Fibroblast of peridontal ligament (primary cell): ENCODE measurements around the gene TBC1D8.
A peak's percentile ranks its signal among the peaks of the same experiment; 100 is the strongest.

Experiments
- DNase-seq: peaks from one replicate; pipeline ENCODE4 v3.0.0-alpha.2; 2010; ENCODE audit errors: extremely low read depth

TBC1D8 gene

DNA sequence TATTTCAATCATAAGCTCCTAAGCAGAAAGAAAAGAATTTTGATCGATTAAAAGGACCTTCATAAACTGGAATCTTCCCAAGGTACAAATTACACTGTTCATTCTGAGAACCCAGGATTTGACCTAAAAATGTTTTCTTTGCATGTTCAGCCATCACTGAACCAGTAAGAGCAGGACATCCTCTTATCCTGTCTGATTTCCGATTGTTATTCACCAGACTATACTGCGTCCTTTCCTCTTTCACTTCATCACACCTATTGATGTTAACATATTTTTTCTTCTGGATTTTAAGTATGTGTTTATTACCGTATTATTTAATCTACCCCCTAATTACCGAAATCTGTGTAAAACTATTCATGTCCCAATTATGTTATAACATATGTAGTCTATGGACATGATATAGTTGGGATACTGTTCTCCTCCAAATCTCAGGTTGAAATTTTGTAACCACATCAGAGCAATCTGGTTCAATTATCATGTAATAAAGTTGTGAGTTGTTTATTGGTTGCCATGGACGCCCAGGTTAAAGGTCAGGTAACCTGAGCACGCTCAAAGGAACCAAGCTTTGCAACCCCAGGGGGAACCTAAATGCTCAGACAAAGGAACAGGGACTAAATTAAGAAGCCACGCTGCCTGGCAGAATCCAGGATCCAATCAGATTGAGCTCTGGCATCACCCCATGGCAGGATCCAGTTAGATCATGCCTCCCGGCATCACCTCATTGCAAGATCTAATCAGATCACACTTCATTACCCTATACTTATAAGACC lies 11.6 kb upstream of the TBC1D8 start:
- no peak for DNase-seq

DNA sequence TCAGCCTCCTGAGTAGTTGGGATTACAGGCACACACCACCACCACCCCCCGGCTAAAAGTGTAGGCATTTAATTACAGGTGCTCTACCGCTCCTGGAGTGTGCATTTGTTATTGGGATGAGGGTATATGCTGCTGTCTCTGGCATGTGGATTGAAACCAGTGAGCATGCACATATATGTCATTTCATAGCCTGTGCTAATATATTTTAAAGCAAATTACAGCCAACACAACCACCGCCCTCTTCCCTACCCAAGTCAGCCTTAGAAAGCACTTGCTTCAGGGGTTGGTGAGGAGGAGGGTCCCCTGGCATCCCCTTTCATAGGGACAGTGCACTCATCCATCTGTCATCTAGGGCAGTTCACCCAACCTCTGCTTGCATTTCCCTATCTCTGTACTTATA lies 10.5 kb upstream of the TBC1D8 start:
- DNase-seq = no peak

DNA sequence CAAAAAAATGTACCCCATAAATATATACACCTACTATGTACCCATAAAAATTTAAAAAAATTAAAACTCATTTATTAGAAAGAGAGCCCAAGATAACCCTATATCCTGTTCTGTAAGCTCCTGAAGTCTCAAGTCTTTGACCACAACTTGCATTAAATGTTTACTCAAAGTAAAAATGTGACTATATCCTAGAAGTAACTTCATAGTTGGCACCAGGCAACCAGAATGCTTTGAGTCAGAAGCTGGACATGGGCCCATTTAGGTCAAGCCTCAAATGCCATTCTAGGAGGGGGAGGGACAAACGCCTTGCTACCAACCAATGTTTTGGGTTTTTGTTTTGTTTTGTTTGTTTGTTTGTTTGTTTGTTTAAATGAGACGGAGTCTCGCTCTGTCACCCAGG lies 9.3 kb upstream of the TBC1D8 start:
- DNase-seq = peak; percentile 83

DNA sequence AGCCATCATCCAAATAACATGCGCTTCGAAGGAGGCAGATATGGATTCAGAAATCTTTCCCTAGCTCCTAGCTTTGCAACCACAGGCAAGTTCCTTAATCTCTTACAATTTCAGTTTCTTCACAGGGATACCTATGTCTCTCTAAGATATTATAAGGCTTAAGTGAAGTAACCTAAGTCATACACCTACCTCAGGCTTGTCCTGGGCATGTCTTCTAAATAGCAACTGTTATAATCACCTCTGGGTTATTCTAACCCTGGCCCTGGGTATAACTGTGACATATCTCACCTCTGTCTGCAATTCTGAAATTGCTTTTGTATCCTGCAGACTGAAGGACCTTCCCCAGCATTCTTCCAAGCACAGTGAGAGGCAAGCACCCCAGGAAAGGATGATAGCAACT lies 8.3 kb upstream of the TBC1D8 start:
- no peak for DNase-seq

DNA sequence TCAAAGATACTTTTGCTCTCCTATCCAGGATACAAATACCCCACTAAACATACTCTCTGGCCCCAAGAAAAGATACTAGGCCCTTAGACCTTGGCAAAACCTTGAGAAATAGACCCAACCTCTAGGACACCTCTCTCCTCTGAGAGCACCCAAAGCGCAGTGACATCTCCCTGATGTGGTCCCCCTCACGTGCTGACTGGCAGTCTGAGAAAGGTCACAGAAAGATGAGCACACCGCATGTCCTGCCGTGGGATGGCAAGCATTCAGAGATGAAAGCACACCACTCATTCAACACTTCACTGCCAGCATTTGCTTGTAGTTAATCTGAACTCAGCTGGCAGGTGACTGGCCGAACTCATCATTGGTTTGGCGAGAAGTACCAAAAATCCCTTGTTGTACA lies 6.1 kb upstream of the TBC1D8 start:
- no peak for DNase-seq

DNA sequence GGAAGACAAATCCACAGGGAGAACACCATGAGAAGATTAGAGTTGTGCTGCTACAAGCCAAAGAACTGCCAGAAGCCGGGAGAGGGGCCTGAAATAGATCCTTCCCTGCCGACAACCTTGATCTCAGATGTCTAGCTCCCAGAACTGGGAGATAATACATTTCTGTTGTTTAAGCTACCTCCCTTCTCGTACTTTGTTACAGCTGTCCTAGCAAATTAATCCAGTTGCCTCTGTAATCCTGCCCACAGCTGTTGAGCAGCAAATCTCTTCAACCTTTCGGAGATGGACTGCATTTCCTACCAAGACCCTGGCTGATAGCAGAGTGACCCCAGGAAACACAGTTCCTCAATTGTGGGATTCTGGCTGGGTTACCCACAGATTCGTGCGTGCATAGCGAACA lies 2.6 kb upstream of the TBC1D8 start:
- no peak for DNase-seq

DNA sequence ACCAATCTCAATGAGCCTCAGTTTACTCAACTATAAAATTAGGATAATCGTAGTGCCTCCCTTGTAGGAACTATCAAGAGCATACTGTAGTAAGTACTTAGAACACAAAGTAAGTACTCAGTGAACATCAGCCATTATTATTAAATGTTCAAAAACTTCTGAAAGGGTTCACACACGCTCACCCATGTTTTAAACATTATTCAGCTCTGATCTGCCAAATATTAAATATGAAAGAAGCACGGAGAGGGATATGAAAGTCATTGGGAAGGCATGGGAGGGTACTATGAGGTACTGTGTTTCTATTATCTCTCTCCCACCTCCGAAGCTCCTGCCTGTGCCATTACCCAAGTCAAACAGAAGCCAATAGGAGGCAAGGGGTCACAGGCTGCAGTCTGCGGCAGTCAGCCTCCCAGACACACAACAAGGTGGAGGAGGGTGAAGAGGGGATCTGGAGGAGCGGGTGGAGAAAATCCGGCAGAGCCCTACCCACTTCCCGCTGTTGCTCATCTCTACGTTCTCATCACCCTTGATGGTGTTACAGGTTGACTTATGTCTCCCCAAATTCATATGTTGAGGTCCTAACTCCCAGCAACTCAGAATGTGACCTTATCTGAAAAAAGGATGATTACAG lies 2.0 kb upstream of the TBC1D8 start:
- no peak for DNase-seq

DNA sequence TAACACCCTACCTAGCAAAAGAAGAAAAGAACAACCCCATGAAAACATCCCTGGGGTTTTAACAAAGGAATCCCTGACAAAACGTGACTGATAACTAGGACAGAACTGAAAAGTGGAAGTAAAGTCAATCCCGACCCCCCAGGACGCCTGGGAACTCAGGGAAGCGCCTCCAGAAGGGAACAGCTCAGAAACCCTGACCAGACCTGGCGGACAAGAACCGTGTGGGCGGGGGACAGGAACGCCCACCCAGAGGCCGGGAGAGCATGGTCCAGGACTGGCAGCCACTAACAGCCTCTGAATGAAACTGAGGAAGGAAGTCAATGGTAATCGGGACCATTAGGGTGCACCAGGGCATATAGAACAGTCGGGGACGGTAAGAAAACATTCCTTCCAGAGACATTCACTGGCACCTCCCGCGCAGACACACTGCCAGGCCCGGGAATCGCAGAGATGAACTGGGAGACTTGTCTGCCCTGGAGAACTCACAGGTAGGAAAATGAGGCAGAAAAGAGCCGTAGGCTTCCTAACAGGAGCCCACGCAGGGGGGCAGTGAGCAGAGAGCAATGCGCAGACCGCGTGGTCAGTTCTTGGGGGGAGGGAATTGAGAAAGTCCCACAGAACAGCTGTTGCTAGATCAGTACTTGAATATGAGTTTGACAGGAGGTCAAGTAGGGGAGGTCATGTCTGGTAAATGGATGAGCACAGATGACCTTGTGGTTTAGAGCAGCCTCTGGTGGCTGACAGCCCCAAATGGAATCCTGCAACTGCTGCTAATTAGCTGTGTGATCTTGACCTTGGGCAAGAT lies 1.3 kb upstream of the TBC1D8 start:
- DNase-seq = peak; percentile 73

DNA sequence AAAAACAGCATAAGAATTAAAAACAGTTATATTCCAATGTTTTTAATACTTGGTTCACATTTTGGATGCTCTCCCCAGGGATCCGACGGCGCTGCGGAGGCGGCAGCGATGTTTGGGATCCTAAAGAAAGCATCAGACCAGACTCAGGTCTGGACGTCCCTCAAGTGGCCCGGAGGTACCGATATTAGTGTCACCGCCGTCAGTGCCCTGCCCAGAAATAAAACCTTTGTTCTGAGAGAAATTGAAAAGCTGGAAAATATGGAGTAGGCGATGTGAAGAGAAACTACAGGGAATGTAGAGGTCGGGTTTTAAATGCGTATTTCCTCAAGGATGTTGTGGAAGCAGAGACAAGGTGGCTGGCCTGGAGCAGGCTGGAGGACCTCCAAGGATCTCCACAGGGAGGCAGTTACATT lies 683 bp upstream of the TBC1D8 start:
- DNase-seq = no peak

DNA sequence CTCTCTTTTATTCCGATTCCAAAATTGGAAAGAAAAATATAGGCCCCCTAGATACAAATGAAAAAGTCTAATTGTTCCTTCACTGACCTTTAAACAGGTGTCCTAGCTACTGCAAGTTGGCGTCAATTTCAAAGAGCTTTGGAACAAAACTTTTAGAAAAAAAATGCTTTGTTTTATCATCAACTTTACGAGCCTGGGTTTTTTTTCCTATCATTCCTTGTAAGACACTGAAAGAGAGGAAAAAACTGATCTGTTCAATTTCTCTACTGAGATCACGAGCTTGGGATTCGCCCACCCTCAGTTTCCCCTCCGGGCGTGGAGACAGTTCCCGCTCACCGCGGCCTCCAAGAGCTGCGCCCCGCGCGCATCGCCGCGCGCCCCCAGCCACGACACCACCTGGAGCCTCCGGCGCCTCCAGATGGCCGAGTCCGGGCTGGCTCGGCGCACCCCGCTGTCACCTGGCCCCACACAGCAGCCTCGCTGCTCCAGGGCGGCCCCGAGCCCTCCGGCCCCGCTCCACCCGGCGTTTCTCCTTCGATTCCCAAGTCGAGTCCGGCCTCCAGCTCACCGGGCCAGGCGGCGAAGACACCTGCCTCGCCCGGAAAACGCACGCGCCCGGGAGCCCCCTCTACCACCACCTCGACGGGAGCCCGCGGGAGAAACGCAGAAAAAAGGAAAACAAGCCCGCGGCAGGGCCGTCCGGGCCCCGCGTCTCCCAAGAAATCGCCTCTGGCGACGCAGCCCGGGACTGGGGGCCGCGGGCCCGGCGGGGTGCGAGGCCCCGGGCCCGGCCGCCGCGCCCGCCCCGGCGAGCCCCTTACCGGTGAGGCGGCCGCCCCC lies 656 bp downstream of the TBC1D8 start:
- no peak for DNase-seq

DNA sequence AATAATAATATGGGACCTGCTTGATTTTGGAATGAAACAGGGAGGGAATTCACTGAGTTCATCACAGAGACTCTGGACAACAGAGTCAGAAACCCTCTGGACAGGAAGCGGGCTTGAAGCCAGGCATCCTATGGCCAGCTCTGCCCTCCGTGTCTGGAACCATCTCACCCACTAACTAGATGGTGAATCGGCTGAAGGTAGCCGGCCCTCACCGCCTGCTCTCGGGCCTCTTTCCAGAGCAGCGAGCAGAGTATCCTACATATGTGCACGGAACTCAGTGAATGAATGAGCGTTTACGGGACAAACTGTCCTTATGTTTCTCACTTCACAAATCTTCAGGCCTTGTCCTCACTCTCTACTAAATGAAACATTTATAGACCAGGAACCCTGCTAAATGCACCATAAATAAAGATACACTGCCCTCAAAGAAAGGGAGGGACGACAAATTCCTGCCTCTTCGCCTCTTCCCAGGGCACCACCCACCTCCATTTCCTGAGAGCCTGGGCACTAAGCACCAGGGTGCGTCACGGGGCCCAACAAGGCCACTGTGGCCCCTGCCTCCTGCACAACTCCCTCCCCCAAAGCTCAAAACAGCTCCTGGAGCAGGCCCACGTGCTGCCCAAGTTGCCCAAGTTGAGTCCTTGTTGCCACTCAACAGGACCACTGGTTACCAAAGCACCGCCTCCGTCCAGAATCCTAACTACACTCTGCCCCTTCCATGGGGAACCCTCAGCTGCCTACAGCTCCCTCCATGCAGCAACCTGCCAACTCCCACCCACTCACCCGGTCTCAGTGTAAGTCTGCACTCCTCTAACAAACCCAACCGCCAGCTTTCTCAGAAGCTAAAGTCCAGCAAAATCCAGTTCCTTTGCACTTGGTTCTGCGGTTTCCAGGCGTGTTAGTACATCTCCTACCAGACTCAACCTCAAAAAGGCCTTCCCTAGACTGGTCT lies 1.7 kb downstream of the TBC1D8 start:
- DNase-seq = peak; percentile 21

DNA sequence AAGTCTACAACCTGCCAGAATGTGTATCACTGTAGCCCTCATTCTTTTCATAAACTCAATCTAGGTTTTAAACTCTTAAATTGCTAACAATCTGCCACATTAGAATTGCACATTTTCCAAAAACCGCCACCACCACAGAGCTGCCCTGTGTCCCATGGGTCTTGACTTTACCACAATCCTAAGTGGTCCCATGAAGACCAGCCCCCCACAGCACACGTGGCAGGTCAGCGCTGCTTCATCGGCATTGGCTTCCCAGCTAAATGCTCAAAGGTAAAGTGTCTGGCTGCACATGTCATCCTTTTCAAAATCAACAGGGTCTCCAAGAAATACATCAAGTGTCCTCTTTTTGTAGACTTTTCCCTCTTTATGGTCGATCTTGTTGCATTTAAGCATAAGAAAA lies 2.4 kb downstream of the TBC1D8 start:
- DNase-seq = no peak

DNA sequence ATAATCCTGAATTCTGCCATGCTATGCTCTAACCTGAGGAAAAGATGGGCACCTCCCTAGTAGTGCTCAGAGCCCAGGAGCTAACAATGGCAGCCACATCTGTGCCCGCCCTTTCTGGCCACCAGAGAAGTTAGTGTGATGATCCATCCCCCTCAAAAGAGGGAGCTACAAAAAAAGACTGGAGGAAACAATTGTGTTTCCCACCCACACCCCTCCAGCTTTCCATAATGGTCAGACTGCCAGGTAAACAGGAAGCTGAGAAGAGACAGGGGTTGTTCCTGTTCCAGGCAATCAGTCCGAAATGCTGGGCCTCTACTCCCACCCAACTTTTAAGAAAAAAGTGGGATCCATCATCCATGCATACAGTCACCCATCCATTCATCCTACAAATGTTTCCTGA lies 3.2 kb downstream of the TBC1D8 start:
- DNase-seq = no peak

DNA sequence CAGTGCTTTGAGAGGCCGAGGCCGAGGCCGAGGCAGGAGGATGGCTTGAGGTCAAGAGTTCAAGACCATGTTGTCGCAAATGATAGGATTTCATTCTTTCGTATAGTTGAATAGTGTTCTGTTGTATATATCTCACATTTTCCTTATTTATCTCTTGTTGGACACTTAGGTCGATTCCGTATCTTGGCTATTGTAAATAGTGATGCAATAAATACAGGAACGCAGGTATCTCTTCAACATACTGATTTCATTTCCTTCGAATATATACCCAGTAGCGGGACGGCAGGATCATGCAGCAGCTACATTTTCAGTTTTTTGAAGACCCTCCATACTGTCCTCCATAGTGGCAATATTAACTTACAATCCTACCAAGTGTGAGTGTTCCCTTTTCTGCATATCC lies 4.1 kb downstream of the TBC1D8 start:
- no peak for DNase-seq

DNA sequence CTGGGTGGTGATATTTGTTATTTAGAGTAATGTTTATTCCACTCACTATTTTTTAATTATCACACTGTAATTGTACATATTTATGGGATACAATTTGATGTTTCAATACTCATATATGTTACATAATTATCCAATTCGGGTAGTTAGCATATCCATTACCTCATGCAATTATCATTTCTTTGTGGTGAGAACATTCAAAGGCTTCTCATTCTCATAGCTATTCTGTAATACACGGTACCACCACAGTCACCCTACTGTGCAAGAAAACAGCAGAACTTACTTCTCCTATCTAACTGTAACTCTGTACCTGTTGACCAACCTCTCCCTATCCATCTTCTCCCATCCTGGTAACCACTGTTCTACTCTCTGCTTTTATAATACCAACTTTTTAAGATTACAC lies 4.6 kb downstream of the TBC1D8 start:
- no peak for DNase-seq

DNA sequence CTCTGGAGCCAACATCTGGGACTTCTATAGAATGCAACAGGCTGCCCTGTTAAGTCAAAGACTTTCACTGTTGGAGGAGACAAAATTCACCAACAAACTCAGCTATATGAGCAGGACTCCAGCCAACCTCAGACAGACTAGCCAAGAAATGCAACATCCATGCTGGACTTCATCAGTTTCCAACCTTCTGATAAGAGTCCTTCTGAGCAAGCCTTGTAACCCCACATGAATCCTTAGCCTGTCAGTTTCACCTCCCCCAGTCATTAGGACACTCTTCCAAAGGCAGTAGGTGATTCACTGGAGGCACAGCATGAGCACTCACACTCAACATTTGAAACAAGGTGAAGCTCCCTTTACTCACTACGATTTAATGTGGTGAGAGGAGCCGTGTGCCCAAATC lies 5.8 kb downstream of the TBC1D8 start:
- peak; percentile 27 for DNase-seq

DNA sequence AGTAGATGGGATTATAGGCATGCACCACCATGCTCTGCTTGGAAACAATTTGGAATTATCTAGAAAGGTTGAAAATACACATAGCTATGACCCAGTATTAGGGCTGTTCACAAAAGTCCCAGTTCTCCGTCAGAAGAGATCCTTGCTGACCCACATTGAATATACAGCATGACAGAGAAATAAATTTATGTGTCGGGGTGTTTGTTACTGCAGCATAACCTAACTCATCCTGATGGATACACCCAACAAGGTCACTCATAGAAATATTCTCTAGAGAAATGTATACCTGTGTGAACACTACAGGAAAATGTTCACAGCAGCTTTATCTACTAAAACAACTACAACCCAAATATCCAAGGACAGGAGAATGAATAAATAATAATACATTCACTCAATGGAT lies 9.0 kb downstream of the TBC1D8 start:
- DNase-seq = no peak

DNA sequence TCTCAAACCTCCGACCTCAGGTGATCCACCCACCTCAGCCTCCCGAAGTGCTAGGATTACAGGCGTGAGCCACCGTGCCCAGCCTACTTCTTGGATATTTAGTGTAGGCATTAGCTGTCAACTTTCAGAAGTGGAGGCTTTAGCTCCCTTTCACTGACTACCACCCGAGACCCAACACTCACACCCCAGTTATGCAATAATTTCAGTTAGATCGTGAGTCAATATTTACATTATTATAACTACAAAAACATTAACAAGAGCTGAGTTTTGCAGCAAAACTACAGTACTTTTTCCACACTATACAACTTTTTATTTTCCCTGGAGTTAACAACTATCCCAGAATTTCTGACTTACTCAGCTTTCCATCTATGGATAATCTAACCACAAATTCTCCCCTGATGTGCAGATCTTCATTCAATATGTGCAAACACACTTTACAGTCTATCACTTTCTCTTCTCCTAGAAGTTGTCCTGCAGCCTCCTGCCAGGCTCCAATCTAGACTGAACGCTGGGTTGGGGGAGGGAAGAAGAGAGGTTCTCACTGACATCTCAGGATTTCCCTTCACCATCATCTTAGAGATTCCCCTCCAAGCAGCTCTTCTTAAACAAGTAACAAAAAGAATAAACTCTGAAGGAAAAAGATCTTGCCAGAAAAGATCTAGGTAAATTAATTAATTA lies 10.1 kb downstream of the TBC1D8 start:
- peak; percentile 53 for DNase-seq

DNA sequence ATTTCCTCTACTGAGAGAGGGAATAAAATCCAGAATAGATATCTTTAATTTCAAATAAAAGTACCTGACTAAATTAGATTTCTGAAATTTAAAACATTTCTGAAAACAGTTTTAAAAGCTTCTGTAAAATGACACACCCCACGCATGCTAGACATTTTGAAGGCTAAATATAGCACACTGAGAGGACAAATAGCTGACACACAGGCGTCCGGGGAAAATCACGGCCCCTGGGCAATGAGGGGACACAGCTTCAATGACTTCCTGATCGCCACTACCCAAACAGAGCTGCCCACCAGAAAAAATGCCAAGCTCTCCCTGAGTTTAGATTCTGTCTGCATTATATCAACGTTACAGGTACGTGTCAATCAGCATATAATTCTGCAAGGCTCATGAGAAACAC lies 10.9 kb downstream of the TBC1D8 start:
- DNase-seq = no peak

DNA sequence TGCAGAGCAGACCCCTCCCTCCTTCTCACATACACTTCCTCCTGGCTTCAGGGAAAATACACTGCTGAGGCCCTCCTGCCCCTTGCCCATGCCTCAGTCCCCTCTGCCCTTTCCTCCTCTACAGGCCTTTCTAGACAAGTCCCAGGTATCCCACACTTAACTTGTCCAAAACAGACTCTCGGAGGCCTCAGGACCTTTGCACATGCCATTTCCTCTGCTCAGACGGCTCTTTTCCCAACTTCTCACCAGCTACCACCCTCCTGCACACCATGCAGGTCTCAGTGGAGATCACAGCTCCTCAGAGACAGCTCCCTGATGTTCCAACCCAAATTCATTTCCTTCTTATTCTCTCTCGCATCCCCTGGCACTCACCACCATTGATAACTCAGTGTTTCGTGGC lies 11.7 kb downstream of the TBC1D8 start:
- DNase-seq = no peak
